H1 (cell line): Measurements from ENCODE around the gene BAG1. TPM values are rescaled to one million over a fixed set of nuclear protein-coding genes. Genes with fewer than 3 reads are reported as not detected.

Experiments used
- CTCF ChIA-PET: fragments of 300-600 bp; sonication (Branson Sonifier 250); formaldehyde crosslinking; loops from one replicate; lab custom pipeline; 2021; ENCODE audit not compliant: partially characterized antibody; lab: Charles Lee
- POLR2A ChIA-PET: fragments of 300-600 bp; sonication (Branson Sonifier 250); formaldehyde crosslinking; loops from one replicate; lab custom pipeline; 2021; ENCODE audit warnings: inconsistent platforms; ENCODE audit not compliant: partially characterized antibody; lab: Charles Lee
- DNase-seq, 2 experiments: peaks; one replicate each; pipeline versions ENCODE4 v3.0.0 to v3.0.0-alpha.2; 2010 to 2022; ENCODE audit warnings: low spot score in 2 of 2, low read depth in 1 of 2, mixed read lengths in 1 of 2
- FAIRE-seq: peaks from 2 replicates; lab custom pipeline; 2011; peaks lifted over from hg19 to GRCh38; lab: Jason Lieb, UNC
- H2AFZ ChIP-seq: 2 replicates; pipeline ENCODE4 v1.8.1; 2012; ENCODE audit warnings: low read length, inconsistent platforms
- H2AK5ac ChIP-seq: 2 replicates; pipeline ENCODE4 v1.6.1; 2013; ENCODE audit warnings: low read depth, low read length
- H2BK120ac ChIP-seq: replicated peaks from 2 replicates; pipeline ENCODE3; 2013; ENCODE audit warnings: low read depth, low read length, inconsistent platforms
- H2BK12ac ChIP-seq: 2 replicates; pipeline ENCODE4 v1.6.1; 2013; ENCODE audit warnings: low read depth, low read length
- H2BK15ac ChIP-seq: 2 replicates; pipeline ENCODE4 v1.6.1; 2013; ENCODE audit warnings: low read length
- H2BK20ac ChIP-seq: 2 replicates; pipeline ENCODE4 v1.6.1; 2013; ENCODE audit warnings: low read length
- H2BK5ac ChIP-seq: 2 replicates; pipeline ENCODE4 v1.6.1; 2013; ENCODE audit warnings: low read depth, low read length
- H3K14ac ChIP-seq: 2 replicates; pipeline ENCODE4 v1.6.1; 2013; ENCODE audit warnings: inconsistent platforms; ENCODE audit not compliant: insufficient read length
- H3K18ac ChIP-seq: 2 replicates; pipeline ENCODE4 v1.6.1; 2013; ENCODE audit warnings: low read length; ENCODE audit errors: extremely low read depth
- H3K23ac ChIP-seq: 2 replicates; pipeline ENCODE4 v1.6.1; 2013; ENCODE audit warnings: inconsistent platforms; ENCODE audit not compliant: insufficient read length
- H3K23me2 ChIP-seq: 2 replicates; pipeline ENCODE4 v1.6.1; 2013; ENCODE audit warnings: low read depth, low read length
- H3K27ac ChIP-seq: 2 replicates; pipeline ENCODE4 v1.6.1; 2011; ENCODE audit warnings: low read depth, low read length, inconsistent platforms
- H3K27me3 ChIP-seq, 4 experiments: replicated peaks in 1 of 4; 1 replicate in 1 of 4; 2 replicates in 3 of 4; pipeline versions ENCODE4 v1.6.1 to v1.8.1; 2011 to 2013; ENCODE audit warnings: low read length in 3 of 4, mild to moderate bottlenecking in 3 of 4, inconsistent platforms in 2 of 4, mixed read lengths in 2 of 4, moderate library complexity in 1 of 4; ENCODE audit not compliant: control insufficient read depth in 3 of 4, insufficient read depth in 3 of 4; ENCODE audit errors: extremely low read depth in 1 of 4
- H3K36me3 ChIP-seq, 4 experiments: 2 replicates each; pipeline versions ENCODE4 v1.6.1 to v1.8.1; 2011 to 2013; ENCODE audit warnings: mild to moderate bottlenecking in 4 of 4, low read length in 3 of 4, moderate library complexity in 2 of 4, control low read depth in 1 of 4, inconsistent platforms in 1 of 4; ENCODE audit not compliant: insufficient read depth in 4 of 4, control insufficient read depth in 2 of 4
- H3K4ac ChIP-seq: replicated peaks from 2 replicates; pipeline ENCODE3; 2013; ENCODE audit warnings: low read length, low read depth, mixed read lengths, inconsistent platforms; ENCODE audit not compliant: insufficient read length
- H3K4me1 ChIP-seq, 4 experiments: replicated peaks in 1 of 4; 1 replicate in 1 of 4; 2 replicates in 3 of 4; pipeline versions ENCODE4 v1.6.1 to v1.8.1; 2011 to 2013; ENCODE audit warnings: low read length in 3 of 4, inconsistent platforms in 2 of 4, mixed read lengths in 1 of 4; ENCODE audit not compliant: insufficient read depth in 4 of 4, control insufficient read depth in 3 of 4
- H3K4me2 ChIP-seq, 2 experiments: 2 replicates each; pipeline versions ENCODE4 v1.6.1 to v1.8.1; 2011 to 2013; ENCODE audit warnings: low read depth in 2 of 2, low read length in 2 of 2, control low read depth in 1 of 2, inconsistent platforms in 1 of 2, mild to moderate bottlenecking in 1 of 2; ENCODE audit not compliant: insufficient read depth in 1 of 2
- H3K4me3 ChIP-seq, 4 experiments: fragments of 200-600, 300-600 bp in 1 of 4; sonication (generic), shearing (Covaris generic), sonication (Bioruptor Twin) in 1 of 4; 2 replicates each; pipeline versions ENCODE4 v1.5.1 to v1.8.1; 2011 to 2016; ENCODE audit warnings: low read length in 4 of 4, low read depth in 3 of 4, control low read depth in 2 of 4, inconsistent platforms in 2 of 4, mild to moderate bottlenecking in 2 of 4, mixed read lengths in 1 of 4, moderate library complexity in 1 of 4; ENCODE audit not compliant: insufficient read depth in 2 of 4; ENCODE audit errors: extremely low read depth in 1 of 4
- H3K56ac ChIP-seq: replicated peaks from 2 replicates; pipeline ENCODE3; 2013; ENCODE audit warnings: low read depth, mild to moderate bottlenecking, mixed read lengths, low read length, inconsistent platforms; ENCODE audit not compliant: insufficient read length
- H3K79me1 ChIP-seq: 2 replicates; pipeline ENCODE4 v1.6.1; 2013; ENCODE audit warnings: low read depth, low read length, control low read depth
- H3K79me2 ChIP-seq, 2 experiments: 2 replicates each; pipeline versions ENCODE4 v1.6.1 to v1.8.1; 2012 to 2013; ENCODE audit warnings: low read length in 2 of 2, mild to moderate bottlenecking in 2 of 2, inconsistent platforms in 1 of 2; ENCODE audit not compliant: insufficient read depth in 2 of 2, control insufficient read depth in 1 of 2
- H3K9ac ChIP-seq, 4 experiments: replicated peaks in 1 of 4; 1 replicate in 1 of 4; 2 replicates in 3 of 4; pipeline versions ENCODE4 v1.6.1 to v1.8.1; 2011 to 2013; ENCODE audit warnings: low read depth in 3 of 4, low read length in 3 of 4, control low read depth in 2 of 4, mild to moderate bottlenecking in 2 of 4, moderate library complexity in 2 of 4, inconsistent platforms in 1 of 4; ENCODE audit errors: extremely low read depth in 1 of 4
- H3K9me3 ChIP-seq, 2 experiments: 2 replicates each; pipeline versions ENCODE4 v1.6.1 to v1.8.1; 2012 to 2013; ENCODE audit warnings: mild to moderate bottlenecking in 2 of 2, moderate library complexity in 2 of 2, control low read depth in 1 of 2, inconsistent platforms in 1 of 2, low read depth in 1 of 2, low read length in 1 of 2, mixed read lengths in 1 of 2; ENCODE audit not compliant: insufficient read depth in 2 of 2
- H4K20me1 ChIP-seq, 2 experiments: replicated peaks in 1 of 2; 2 replicates each; pipeline versions ENCODE3 to v1.8.1; 2011 to 2013; ENCODE audit warnings: inconsistent platforms in 2 of 2, low read length in 2 of 2, mild to moderate bottlenecking in 1 of 2; ENCODE audit not compliant: insufficient read depth in 2 of 2, control insufficient read depth in 1 of 2
- H4K5ac ChIP-seq: 2 replicates; pipeline ENCODE4 v1.6.1; 2013; ENCODE audit warnings: low read length, low read depth, mixed read lengths, inconsistent platforms; ENCODE audit not compliant: insufficient read length
- H4K8ac ChIP-seq: 2 replicates; pipeline ENCODE4 v1.8.0; 2013; ENCODE audit warnings: mild to moderate bottlenecking, moderate library complexity, low read length, inconsistent platforms; ENCODE audit not compliant: insufficient read depth; ENCODE audit errors: extremely low read depth
- H4K91ac ChIP-seq: replicated peaks from 2 replicates; pipeline ENCODE3; 2013; ENCODE audit warnings: low read length, mixed read lengths, inconsistent platforms; ENCODE audit not compliant: insufficient read length
- BACH1 ChIP-seq: IDR thresholded peaks from 2 replicates; pipeline ENCODE4 v1.6.1; 2012; ENCODE audit warnings: low read length, improper control_type of control experiment
- BCL11A ChIP-seq, 2 experiments: IDR thresholded peaks; one replicate each; pipeline ENCODE4 v1.6.1; 2011; ENCODE audit warnings: low read depth in 2 of 2, low read length in 2 of 2, mild to moderate bottlenecking in 2 of 2
- CHD2 ChIP-seq: IDR thresholded peaks from 2 replicates; pipeline ENCODE4 v1.6.1; 2012; ENCODE audit warnings: low read length, improper control_type of control experiment
- CREB1 ChIP-seq: IDR thresholded peaks from 2 replicates; pipeline ENCODE4 v1.6.1; 2012; ENCODE audit warnings: inconsistent platforms
- HDAC6 ChIP-seq: IDR thresholded peaks from one replicate; pipeline ENCODE4 v1.7.1; 2012; ENCODE audit warnings: low read depth, mild to moderate bottlenecking, inconsistent platforms, low read length, moderate library complexity
- KDM5A ChIP-seq: fragments of 200-600 bp; IDR thresholded peaks from 2 replicates; pipeline ENCODE4 v1.7.1; 2012; ENCODE audit warnings: mild to moderate bottlenecking, low read length, inconsistent platforms, mixed read lengths
- POU5F1 ChIP-seq: IDR thresholded peaks from 2 replicates; pipeline ENCODE4 v1.6.1; 2011; ENCODE audit warnings: low read depth, mild to moderate bottlenecking, low read length, moderate library complexity
- SIN3A ChIP-seq, 2 experiments: IDR thresholded peaks in 1 of 2; conservative IDR thresholded peaks in 1 of 2; 2 replicates each; pipeline ENCODE4 v1.6.1; 2011 to 2012; ENCODE audit warnings: low read length in 2 of 2, improper control_type of control experiment in 1 of 2, low read depth in 1 of 2, mild to moderate bottlenecking in 1 of 2
- SP1 ChIP-seq: IDR thresholded peaks from 2 replicates; pipeline ENCODE4 v1.6.1; 2011; ENCODE audit warnings: low read depth, low read length
- SUZ12 ChIP-seq: fragments of 200-600 bp; sonication (generic); IDR thresholded peaks from 2 replicates; pipeline ENCODE4 v1.6.1; 2012; ENCODE audit warnings: mild to moderate bottlenecking, inconsistent platforms, low read length, moderate library complexity, mixed read lengths
- WGBS, 2 experiments: shearing (Covaris generic) in 1 of 2; methylation state at CpG; one replicate each; pipeline versions ENCODE4 v1.1.6 to v1.1.7; 2013 to 2015; ENCODE audit warnings: low lambda C conversion rate in 2 of 2, mixed read lengths in 2 of 2, inconsistent platforms in 1 of 2, low coverage in 1 of 2, missing lambda C conversion rate in 1 of 2; ENCODE audit not compliant: insufficient replicate concordance in 2 of 2, insufficient coverage in 1 of 2, insufficient read length in 1 of 2; ENCODE audit errors: extremely low coverage in 1 of 2, missing lambda C conversion rate in 1 of 2; 5-methylcytosine and 5-hydroxymethylcytosine counted together
- polyA plus RNA-seq, 7 experiments: library from polyadenylated mRNA; depleted of rRNA in 3 of 7; stranded (reverse) in 5 of 7; unstranded in 2 of 7; fragments of >200 nt in 5 of 7; fragments of 200-250 nt in 2 of 7; gene quantifications; 1 replicate in 5 of 7; 2 replicates in 1 of 7; 4 replicates in 1 of 7; pipeline versions ENCODE4 v1.2.1 to v1.2.3, GENCODE V29; 2011 to 2013; ENCODE audit warnings: missing spikeins in 2 of 7, mixed read lengths in 2 of 7
- total RNA-seq: library from RNA; stranded (reverse); fragmentation: NEBNext Ultra II Directional; extraction: Animal tissue kit (Norgen Biotek cat#: 25700); gene quantifications from 2 replicates; pipeline ENCODE4 v1.2.1, GENCODE V29; 2021
- TF ChIP-seq, protein P1 (sequence below): IDR thresholded peaks from 2 replicates; pipeline ENCODE4 v1.6.1; 2011; ENCODE audit warnings: low read length, improper control_type of control experiment
- TF ChIP-seq, protein P2 (sequence below): IDR thresholded peaks from 2 replicates; pipeline ENCODE4 v1.6.1; 2011; ENCODE audit warnings: low read depth, mild to moderate bottlenecking, low read length; ENCODE audit not compliant: insufficient read depth

The BAG1 gene
- total and polyA plus RNA-seq, 2 of the 8 experiments (the other 6 are each of a cell fraction or from before 2014, with no cell fraction given) = 14.7 to 59.8 TPM

DNA sequence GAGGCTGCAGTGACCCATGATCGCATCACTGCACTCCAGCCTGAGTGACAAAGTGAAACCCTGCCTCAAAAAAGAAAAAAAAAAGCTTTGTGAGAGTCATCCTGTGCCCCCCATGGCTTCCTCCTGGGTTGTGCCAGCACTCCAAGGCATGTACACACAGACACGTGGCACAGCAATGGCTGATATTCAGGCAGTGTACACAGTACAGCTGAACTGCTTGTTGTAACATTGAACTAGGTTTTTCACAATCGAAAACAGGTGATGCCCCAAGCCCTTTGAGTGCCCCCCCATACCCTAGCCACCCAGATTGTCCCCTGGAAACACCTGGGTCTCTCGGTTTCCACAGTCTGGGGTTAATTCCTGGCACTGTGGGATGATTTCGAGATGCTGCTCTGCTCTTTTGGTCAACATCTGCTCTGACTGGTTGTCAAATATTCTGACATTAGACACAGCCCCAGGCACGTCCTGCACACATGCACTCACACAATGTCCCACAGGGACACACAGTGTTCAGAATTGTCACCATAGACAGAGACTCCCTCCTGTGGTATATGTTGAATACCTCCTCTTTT is 15.3 kb downstream of the BAG1 start:
- Histone ChIP-seq H3K18ac (no peak overlapping the region), H3K36me3 (peaks cover 5 to 14% (median 11%) of the 10 kb centered on the region in 4 experiments), H4K20me1 (peaks cover 0 to 2% of the 10 kb centered on the region in 2 experiments), H4K8ac (no peak overlapping the region), H3K27me3 (no peaks in the 10 kb centered on the region), H4K91ac (no peak overlapping the region), H3K79me2 (no peaks in the 10 kb centered on the region), H2BK120ac (no peak overlapping the region), H2BK20ac (no peak overlapping the region), H3K27ac (no peak overlapping the region), H3K4ac (no peak overlapping the region), H4K5ac (no peak overlapping the region), H3K56ac (no peak overlapping the region), H2BK5ac (no peak overlapping the region), H3K9me3 (no peaks in the 10 kb centered on the region), H3K9ac (no peak overlapping the region), H2AFZ (no peak overlapping the region), H2BK12ac (no peak overlapping the region), H2AK5ac (no peak overlapping the region), H3K4me1 (no peaks in the 10 kb centered on the region), H3K23ac (no peak overlapping the region), H3K79me1 (no peaks in the 10 kb centered on the region), H3K23me2 (no peaks in the 10 kb centered on the region; the same call in 1 of the 2 replicates), H2BK15ac (no peak overlapping the region), H3K4me3 (no peak overlapping the region), H3K14ac (no peak overlapping the region), H3K4me2 (no peak overlapping the region)
- ChIA-PET CTCF (interaction anchor here (0.9 to 2.7 kb wide), 5 partner anchors 9 to 23 kb away, joined by 3 to 13 read pairs (median 3); partner anchors contain the start of gene SPINK4), POLR2A (interaction anchor here (0.8 to 2.2 kb wide), 4 partner anchors 9 to 206 kb away, joined by 3 to 10 read pairs (median 4); partner anchors contain the start of genes NFX1 and SPINK4)
- WGBS, 2 experiments = 80% methylated on average over 6 of the region's 6 CpGs; no CpG with 5 or more reads in 1 of the 2 experiments
- FAIRE-seq = no peak
- no peak for DNase-seq
- TF ChIP-seq, protein P1, sequence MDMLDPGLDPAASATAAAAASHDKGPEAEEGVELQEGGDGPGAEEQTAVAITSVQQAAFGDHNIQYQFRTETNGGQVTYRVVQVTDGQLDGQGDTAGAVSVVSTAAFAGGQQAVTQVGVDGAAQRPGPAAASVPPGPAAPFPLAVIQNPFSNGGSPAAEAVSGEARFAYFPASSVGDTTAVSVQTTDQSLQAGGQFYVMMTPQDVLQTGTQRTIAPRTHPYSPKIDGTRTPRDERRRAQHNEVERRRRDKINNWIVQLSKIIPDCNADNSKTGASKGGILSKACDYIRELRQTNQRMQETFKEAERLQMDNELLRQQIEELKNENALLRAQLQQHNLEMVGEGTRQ = no peak
- no peak for TF ChIP-seq BCL11A (IDR thresholded peaks at IDR 0.05; ENCODE audit: low read depth in 2 of 2, low read length in 2 of 2)
- TF ChIP-seq HDAC6 = no peak
- TF ChIP-seq CHD2 = no peak
- no peak for TF ChIP-seq CREB1
- TF ChIP-seq SP1 = no peak
- TF ChIP-seq BACH1 = no peak
- no peak for TF ChIP-seq SUZ12
- no peak for TF ChIP-seq SIN3A (conservative IDR thresholded peaks at IDR 0.05 in 1 of 2, IDR thresholded peaks at IDR 0.05 in 1 of 2; ENCODE audit: low read depth in 1 of 2, low read length in 2 of 2)
- no peak for TF ChIP-seq KDM5A
- TF ChIP-seq, protein P2, sequence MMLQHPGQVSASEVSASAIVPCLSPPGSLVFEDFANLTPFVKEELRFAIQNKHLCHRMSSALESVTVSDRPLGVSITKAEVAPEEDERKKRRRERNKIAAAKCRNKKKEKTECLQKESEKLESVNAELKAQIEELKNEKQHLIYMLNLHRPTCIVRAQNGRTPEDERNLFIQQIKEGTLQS = no peak
- no peak for TF ChIP-seq POU5F1
